Ureter (tissue), 1 donor: ENCODE results near the gene DNAH10. TPM values are rescaled to one million over a fixed set of nuclear protein-coding genes. Genes with fewer than 3 reads are reported as not detected.
"Not testable (repeated sequence)": the region's sequence is repeated elsewhere in the genome, so short reads cannot be mapped to it uniquely, and the experiment has no call there.

ENCODE experiments used
- DNase-seq: peaks from one replicate; pipeline ENCODE4 v3.0.0-alpha.2; 2020; ENCODE audit warnings: low spot score
- total RNA-seq: library from RNA; stranded (reverse); gene quantifications from one replicate; pipeline ENCODE4 v1.2.4, GENCODE V29; 2023
- donor health status: DM: yes; HTN: yes; CAD: no.

The DNAH10 gene
- total RNA-seq, 1 donor from 2014 or later, result 0.60 TPM

DNA sequence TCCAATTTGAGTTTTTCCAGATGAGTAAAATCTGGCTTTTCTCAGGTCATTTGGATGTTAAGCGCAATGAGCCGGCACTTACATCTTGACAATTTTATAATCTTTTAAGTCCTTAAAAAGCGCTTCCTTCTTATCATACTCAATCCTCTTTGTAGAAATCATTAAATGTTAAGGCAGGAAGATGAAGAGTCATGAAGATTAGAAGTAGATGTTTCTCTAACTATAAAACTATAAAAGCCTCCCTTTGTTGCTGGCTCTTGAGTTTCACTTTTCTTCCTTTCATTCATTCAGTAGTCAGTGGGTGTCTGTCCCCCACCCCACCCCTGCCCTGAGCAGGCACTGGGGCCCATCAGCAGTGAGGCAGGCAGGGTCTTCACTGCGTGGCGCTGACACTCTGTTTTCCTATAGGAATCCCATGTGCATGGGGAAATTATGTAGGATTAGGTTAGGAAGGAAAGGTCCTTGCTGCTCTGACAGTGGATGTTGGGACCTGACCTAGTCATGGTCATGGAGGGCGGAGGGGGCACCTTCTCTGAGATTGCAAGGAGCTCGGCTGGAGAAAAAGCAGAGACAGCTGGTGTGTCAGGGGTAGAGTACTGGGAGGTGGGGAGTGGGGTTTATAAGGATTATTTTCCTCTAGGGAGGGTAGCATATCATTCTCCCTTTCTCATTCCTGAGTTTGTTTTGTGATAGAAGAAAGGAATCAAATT lies 144.8 kb downstream of the DNAH10 start:
- no peak for DNase-seq

DNA sequence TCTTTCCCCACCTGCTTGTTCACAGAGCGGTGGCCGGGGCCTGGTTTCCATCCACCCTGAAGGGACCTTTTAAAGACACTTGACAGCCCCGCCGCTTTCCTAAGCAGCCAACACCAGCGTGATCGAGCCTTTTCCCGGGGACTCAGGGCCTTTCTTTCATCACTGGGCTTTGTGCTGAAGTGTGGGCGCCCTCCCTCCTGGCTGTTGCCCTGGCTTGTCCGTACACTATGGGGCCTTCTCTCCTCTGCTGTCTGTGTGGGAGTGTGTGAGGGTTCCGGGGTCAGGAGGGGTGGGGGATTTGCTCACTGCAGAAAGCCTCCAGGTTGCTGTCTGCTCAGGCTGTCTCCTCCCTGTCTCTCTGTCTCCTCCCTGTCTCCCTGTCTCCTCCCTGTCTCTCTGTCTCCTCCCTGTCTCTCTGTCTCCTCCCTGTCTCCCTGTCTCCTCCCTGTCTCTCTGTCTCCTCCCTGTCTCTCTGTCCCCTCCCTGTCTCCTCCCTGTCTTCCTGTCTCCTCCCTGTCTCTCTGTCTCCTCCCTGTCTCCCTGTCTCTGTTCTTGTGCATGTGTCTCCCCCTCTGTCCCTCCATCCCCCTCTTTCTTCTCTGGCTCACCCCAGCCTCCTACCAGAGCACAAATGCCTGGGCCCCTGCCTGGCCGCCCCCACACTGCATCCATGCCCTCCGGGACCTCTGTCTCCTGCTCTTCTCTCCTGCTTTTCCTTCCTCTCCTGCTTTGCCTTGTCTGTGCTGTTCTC lies 145.8 kb downstream of the DNAH10 start:
- no peak for DNase-seq

DNA sequence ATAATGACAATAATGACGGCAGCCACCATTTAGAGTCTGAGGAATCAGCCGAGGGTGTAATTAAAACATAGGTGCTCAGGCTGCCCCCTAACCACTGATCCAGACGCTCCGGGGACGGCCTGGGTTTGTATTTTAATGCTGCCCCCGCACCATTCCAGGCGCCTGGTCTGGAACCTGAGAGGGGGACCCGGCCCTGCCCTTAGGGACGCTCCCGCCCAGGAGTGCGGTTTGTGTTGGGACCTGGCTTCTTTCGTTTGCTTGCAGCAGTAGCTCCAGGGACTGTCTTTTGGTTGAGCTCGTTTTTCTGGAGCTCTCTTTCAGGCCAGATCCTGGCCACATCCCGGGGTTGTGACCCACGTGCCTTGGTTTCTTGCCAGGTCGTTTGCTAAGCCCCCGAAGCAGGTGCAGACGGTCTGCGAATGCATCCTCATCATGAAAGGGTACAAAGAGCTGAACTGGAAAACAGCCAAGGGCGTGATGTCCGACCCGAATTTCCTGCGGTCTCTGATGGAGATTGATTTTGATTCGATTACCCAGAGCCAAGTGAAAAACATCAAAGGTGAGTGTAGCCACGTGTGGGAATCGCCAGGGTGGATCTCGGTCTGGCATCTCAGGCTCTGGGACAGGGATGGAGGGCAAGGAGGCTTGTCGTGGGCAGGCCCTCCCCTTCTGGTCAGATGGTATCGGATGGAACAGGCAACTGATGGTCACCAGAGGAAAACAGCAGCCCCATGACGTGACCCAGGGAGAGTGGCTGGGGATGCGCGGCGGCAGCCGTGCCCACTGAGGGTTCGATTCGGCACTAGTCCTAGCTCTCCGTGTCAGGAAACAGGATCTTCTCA lies 147.0 kb downstream of the DNAH10 start:
- DNase-seq, result no peak

DNA sequence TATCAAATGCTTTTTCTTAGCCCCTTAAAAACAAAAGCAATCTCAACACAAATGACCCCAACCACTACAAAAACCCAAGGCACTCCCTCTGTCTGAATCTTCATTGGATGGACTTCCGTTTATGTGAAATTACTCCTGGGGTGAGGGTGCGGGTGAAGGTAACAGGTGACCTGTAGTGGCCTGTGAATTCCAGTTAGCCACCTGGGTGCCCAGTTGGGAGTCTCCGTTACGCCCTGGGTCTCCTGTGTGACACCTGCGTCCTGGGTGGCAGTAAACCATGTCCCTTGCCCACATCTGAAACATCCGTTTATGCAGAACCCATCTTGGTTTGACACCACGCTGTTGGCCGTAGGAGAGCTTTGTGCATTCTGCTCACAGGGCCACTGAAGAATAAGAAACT lies 148.0 kb downstream of the DNAH10 start:
- DNase-seq, result no peak

DNA sequence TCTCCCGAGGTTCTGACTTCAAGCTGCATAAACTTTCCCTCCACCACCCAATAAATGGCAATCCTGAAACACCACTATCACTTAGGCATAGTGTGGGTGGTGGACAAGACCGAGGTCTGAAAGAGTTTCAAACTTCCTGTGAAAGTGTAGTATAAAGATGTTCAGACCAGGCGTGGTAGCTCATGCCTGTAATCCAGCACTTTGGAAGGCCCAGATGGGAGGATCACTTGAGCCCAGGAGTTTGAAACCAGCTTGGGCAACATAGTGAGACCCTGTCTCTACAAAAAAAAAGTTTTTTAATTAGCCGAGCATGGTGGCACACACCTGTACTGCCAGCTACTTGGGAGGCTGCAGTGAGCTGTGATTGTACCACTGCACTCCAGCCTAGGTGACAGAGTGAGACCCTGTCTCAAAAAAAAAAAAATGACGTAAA lies 148.7 kb downstream of the DNAH10 start:
- DNase-seq, result no peak

DNA sequence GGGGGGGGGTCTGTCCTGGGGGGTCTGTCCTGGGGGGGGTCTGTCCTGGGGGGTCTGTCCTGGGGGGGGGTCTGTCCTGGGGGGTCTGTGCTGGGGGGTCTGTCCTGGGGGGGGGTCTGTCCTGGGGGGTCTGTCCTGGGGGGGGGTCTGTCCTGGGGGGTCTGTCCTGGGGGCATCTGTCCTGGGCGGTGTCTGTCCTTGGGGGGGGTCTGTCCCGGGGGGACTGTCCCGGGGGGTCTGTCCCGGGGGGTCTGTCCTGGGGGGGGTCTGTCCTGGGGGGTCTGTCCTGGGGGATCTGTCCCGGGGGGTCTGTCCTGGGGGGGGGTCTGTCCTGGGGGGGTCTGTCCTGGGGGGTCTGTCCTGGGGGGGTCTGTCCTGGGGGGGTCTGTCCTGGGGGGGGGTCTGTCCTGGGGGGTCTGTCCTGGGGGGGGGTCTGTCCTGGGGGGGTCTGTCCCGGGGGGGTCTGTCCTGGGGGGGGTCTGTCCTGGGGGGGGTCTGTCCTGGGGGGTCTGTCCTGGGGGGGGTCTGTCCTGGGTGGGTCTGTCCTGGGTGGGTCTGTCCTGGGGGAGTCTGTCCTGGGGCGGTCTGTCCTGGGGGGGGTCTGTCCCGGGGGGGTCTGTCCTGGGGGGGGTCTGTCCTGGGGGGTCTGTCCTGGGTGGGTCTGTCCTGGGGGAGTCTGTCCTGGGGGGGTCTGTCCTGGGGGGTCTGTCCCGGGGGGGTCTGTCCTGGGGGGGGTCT lies 149.7 kb downstream of the DNAH10 start:
- DNase-seq, result not testable (repeated sequence)

DNA sequence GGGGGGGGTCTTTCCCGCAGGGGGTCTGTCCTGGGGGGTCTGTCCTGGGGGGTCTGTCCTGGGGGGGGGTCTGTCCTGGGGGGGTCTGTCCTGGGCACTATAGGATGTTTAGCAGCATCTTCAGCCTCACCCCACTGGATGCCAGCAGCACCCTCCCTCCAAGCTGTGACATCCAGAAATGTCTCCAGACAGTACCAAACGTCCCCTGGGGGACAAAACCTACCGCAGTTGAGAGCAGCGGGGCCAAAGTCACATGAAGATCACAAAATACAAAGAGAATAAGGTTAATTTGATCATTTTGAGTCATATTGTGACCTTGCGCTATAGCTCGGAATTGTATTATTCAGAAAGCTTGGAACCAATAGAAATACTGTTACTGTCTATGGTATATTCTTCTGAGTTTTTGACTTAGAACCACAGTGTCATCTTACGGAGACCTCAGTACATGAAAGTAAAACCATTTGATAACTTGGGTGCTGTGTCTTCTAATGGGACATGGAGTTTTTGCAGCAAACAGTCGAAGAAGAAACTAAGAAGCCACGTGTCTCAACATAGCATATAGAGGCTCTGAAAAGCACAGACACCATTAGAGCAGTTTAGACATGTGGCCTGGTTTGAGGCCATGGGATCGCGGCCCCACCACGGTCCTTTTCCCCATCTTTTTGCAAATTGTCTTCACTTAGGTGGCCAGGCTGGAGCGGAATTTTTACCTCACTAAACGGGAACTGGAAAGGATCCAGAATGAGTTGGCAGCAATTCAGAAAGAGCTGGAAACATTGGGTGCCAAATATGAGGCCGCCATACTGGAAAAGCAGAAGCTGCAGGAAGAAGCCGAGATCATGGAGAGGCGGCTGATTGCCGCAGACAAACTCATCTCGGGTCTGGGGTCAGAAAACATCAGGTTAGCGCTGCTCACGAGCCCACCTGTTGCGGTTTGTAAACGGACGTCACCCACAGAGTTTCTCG lies 150.6 kb downstream of the DNAH10 start:
- DNase-seq, result no peak

DNA sequence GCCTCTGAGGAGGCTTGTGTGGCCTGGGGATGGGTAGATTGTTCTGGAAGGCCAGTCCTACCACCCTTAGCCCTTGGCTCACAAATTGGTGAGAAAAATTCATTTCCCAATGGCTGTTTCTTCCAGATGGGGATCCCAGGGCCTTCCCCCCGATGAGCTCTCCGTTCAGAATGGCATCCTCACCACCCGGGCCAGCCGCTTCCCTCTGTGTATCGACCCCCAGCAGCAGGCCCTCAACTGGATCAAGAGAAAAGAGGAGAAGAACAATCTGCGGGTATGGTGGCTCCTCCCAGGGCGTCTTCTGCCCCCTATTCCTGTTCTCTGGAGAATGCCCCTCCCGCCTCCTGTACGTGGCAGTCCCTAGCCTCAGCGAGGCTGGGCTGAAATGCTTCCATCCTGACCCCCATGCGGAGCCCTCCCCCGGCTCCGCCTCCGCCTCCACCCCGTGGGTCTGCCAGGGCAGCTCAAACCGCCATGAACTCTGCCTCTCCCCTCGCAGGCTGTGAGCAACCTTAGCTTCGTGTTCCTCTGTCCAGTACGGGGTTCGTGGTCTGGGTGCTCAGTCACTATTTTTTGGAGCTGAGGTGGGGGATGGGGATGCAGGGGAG lies 152.7 kb downstream of the DNAH10 start:
- DNase-seq, result no peak

DNA sequence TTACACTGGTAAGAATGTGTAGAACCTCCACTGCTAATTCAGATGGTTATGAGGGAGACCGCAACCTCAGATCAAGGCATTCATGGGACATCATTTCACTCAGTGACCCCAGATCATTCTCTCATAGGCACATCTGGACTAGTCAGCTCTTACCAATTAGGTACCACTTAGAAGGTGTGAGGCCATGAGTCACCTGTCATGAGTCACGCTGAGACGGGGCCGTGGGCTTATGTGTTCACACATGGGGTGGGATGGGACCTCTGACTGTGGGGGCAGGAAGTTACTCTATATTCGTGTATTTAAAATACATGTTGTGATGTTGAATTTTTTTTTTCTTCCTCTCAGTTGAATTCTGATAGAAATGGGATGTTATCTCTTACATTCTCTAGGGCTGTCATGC lies 154.6 kb downstream of the DNAH10 start:
- DNase-seq, result no peak

DNA sequence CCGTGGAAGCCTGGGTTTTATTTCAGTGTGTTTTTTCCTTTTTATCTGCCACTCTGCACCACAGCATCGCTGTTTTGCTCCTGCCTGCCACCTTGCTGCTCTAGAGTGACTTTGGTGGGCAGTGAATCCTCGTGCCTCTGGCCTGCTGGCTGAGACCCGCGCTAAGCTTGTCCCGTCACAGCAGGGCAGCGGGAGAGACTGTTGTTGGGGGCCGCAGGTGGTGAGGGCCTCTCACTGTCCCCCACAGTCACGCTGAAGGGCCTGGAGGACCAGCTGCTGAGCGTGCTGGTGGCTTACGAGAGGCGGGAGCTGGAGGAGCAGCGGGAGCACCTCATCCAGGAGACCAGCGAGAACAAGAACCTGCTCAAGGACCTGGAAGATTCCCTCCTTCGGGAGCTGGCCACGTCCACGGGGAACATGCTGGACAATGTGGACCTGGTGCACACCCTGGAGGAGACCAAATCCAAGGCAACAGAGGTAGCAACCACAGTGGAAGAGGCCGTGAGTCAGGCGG lies 155.3 kb downstream of the DNAH10 start:
- no peak for DNase-seq

DNA sequence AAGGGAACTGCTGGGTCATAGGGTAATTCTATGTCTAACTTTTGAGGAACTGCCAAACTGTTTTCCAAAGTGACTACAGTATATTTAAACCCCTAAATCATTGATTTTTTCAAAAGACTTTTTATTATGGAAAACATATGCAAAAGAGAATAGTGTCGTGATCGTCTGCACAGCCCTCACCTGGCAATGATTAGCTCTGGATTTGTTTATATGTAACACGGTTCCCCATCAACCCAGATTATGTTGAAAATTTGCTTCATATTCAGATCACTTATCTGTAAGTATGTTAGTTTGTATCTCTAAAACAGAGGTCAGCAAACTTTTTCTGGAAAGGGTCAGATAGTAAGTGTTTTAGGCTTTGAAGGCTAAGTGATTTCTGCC lies 157.9 kb downstream of the DNAH10 start:
- DNase-seq, result no peak

DNA sequence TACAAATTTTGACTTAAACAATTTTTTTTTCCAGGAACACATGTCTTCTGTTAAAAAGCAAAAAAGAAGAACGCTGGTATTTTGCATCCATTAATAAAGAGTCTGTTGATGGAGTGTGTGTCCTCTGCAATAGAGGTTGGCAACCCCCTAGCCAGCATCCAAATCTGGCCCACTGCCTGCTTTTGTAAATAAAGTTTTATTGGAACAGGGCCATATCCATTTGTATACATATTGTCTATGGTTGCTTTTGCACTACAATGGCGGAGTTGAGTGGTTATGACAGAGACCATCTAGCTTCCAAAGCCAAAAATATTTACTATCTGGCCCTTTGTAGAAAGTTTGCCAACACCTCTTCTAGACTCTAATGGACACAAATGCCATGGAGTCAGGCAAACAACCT lies 160.9 kb downstream of the DNAH10 start:
- no peak for DNase-seq

DNA sequence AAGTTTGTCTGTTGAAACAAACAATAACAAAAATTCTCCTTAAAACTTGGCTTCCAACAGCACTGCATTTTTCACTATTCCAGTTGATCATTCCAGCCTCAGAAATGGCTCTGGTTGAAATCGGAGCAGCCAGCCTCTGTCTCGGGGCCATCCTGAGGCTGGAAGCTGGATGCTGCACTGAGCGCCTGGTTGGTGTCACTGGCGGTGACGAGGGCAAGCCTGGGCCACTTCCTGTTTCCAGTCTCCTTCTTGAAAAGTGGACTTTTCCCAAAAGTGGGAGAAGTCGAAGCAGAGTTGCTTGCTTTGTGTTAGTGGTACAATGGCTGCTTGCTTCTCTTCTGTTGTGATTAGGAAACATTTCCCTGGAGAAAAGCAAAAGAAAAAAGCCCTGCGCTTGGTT lies 161.8 kb downstream of the DNAH10 start:
- no peak for DNase-seq

DNA sequence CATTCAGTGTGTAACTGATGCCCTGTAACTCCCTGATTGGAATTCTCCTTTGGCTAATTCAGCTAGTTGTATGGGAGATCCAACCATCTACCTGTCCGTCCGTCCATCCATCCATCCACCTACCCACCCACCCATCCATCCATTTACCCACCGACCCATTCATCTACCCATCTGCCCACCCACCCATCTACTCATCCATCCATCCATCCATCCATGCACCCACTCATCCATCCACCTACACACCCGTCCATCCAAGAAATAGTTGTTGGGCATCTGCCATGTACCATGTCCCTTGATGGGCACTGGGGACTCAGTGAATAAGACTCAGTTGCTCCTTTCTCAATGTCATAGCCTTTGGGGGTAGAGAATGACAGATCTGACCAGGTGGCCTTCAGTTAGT lies 162.4 kb downstream of the DNAH10 start:
- no peak for DNase-seq

DNA sequence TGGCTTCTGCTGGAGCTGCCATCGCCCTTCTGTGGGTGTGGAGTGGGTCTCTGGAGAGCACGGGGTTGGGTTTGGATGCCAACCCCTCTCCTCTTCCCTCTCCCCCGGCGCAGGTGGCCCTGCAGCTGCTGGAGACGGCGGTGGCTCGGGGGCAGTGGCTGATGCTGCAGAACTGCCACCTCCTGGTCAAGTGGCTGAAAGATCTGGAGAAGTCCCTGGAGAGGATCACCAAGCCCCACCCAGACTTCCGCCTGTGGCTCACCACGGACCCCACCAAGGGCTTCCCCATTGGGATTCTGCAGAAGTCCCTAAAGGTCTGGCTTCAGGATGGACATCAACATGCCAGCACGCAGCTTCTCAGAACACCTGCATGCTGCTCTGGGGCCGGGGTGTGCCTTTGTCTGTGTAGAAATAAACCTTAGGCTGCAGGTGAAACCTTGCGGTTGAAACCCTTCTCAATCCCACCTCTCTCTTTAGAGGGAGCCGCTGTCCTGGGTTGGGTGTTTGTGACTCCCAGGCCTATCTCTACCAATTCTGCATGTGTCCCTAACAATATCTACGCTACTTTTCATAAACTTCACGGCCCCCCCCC lies 166.3 kb downstream of the DNAH10 start:
- no peak for DNase-seq

DNA sequence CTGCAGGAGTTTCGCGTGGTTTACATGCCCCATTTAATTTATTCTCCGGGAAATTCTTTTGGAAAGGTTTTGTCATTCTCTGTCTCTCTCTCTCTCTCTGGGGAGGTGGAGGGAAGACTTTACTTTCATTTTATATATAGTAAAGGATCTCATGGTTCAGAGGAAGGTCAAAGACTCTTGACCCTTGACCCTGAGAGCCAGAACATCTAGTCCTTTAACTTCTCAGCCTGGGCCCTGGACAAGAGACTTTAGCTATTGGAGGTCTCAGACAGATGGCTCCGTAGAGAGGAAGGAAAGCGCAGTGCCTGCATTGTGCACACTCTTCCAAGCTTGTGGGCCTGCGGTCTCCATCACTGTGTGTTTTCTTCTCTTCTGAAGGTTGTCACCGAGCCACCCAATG lies 166.8 kb downstream of the DNAH10 start:
- no peak for DNase-seq

DNA sequence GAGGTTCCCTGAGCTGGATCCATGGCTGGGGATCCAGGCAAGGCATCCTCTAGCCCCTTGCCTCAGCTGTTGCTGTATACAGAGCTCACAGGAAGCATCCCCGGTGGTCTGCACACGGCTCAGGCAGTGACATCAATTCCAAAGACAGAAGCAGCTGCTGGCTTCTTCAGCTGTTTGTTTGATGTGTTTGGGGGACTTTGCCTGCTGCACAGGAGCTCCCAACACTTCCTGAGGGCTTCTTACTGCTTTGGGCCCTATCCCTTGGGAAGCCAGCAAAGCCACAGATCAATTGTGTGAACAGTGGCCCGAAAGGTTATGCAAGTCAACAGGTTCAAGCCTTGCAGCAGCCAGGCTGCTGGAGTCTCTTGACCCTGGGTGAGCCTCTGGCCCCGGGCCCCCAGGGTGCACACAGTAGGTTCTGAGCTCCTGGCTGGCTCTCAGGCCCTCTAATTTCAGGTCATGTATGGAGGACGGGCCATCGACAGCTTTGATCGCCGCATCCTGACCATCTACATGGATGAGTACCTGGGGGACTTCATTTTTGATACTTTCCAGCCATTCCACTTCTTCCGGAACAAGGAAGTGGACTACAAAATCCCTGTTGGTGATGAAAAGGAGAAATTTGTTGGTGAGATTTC lies 168.0 kb downstream of the DNAH10 start:
- DNase-seq, result no peak

DNA sequence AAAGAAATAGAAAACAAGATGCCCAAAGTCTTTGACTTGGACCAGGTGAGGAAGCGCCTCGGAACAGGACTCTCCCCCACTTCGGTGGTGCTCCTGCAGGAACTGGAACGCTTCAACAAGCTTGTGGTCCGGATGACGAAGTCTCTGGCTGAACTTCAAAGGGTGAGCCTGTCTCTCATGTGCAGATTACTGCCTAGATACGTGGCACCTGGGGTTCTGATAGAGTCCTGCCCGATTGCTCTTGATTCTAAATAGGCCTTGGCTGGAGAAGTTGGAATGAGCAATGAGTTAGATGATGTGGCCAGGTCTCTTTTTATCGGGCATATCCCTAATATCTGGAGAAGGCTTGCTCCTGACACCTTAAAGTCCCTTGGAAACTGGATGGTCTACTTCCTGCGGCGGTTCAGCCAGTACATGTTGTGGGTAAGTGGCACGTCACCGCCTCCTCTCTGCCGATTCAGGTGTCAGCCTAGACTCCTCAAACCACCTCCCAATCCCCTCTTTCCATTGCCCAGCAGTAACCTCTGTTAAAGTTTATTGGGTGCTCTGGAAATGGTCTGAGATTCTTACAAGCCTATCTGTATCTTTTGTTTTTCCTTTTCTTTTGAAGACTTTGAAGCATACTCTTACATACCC lies 169.7 kb downstream of the DNAH10 start:
- DNase-seq, result no peak

DNA sequence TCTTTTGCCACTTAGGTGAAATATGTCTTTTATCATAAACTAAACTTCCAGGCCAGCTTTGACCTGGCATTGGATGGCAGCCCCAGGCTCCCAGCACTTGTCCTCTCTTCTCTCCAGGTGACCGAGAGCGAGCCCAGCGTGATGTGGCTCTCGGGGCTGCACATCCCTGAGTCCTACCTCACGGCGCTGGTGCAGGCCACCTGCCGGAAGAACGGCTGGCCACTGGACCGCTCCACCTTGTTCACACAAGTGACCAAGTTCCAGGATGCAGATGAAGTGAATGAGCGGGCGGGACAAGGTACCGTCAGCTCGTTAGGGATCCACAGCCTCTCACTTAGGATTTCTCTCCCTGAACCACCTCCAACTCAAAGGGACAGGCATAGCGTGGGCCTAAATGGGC lies 171.1 kb downstream of the DNAH10 start:
- DNase-seq, result no peak
